Stimulated activated CD4-positive, alpha-beta T cell treated with anti-CD3 and anti-CD28 coated beads, TNF-alpha, amount 100 ng/mL, for 1 hour (primary cell): ENCODE data around the gene ARHGAP15.

Experiments
- DNase-seq, 3 donors: peaks; one replicate each; pipeline ENCODE4 v3.0.0-alpha.2; 2020; ENCODE audit warnings: low read depth in 3 of 3, low spot score in 1 of 3

ARHGAP15 gene

GRCh38 chr2:143680885-143681405 is 551.7 kb downstream of the ARHGAP15 start:
- DNase-seq = no peak

DNA sequence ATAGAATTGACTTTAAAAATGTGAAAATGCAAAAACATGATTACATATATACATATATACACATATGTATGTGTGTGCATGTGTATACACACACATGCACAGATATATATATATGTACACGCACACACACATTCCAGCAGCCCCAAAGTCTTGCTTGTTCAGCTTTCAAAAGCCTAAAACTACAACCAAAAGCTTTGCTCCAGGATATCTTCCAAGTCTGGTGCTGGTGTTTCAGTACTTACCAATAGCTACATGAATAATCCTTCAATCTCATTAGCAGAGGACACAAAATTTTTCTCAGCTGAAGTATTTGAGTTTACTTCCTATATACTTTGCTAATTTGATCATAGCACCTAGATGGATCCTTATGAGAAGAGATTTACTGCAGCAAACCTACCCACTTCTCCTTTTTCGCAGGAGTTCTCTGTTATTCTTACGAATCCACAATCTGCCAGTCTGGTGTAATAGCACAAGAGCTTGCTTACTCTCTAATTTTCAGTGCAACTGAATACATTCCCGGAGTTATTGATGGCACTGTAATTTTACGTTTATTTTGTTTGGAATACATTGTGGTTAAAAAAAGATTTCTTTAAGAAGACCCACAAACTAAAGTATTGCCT is 553.3 kb downstream of the ARHGAP15 start:
- DNase-seq = no peak

GRCh38 chr2:143683977-143684376 is 554.8 kb downstream of the ARHGAP15 start:
- no peak for DNase-seq

DNA sequence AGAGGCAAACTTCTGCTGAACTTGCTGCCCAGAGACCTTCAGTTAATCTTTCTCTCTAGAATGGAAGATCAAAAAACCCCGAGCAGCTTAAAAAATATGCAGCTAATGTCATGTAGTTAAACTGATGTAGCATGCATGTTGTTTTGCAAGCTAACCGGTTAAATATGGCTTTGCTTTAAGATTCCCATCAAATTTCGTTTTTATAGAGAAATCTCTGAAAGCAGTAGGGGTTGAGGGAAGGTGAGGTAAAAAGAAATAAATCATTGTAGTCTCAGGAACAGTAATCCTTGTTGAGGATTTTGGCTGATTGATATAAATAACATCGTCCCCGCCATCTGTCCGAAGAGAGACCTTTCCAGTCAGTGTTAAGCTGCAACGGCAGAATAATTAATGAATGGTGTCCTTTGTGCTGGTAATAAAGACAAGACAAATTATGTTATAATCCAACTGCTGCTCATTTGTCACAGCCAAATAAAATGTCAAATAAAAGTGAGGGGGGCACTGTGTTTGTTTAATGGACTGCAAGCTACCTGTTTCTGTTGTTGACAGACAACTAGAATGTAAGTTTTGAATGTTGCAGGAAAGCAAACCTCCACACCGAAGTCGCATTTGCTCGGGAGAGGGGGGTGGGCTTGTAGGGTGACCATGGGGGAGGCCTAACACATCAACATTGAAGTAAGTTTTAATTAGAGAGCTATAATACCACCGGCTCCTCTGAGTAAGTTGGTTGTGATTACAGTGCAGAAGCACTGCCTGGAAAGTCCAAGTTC is 555.5 kb downstream of the ARHGAP15 start:
- DNase-seq = no peak

DNA sequence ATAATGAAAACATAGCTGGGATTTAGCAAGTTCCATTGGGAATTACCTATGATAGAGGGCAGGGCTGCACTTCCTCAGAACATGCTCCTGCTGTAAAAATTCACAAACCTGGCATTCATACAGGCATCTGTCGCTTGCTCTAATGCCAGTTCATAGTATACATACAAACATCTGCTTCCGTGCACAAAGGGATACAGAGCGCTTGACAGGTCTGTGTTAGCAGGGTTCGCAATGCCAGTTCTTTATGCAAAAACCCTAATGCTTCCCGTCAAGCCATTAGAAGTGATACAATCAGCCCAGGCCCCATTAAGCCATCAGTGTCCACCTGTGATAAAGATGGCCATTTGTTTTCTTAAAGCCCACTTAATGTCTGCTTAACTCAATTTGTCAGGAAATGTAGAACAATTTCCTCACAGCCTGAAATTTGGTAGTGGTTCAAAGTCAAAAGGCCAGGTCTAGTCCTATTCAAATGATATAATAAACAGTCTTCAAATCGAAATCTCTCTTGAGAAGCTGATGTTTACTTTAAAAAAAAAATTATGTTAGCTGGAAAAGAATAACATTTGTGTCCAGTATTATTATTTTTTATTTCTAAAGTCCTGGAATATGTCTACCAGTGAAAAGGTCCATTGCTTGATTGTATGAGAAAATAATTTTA is 556.3 kb downstream of the ARHGAP15 start:
- no peak for DNase-seq

- DNase-seq = no peak
Observed at GRCh38 chr2:143686585-143687164, 557.5 kb downstream of the ARHGAP15 start.

- no peak for DNase-seq
Observed at GRCh38 chr2:143688248-143688647, 559.0 kb downstream of the ARHGAP15 start.

- DNase-seq = no peak
Observed at GRCh38 chr2:143688815-143689214, 559.6 kb downstream of the ARHGAP15 start.

- DNase-seq = no peak
Observed at GRCh38 chr2:143689541-143689940, 560.3 kb downstream of the ARHGAP15 start.

- DNase-seq = no peak
Observed at GRCh38 chr2:143690235-143690634, 561.0 kb downstream of the ARHGAP15 start.

- no peak for DNase-seq
Observed at GRCh38 chr2:143691121-143691520, 561.9 kb downstream of the ARHGAP15 start.

GRCh38 chr2:143692162-143692561 is 562.9 kb downstream of the ARHGAP15 start:
- DNase-seq = no peak

DNA sequence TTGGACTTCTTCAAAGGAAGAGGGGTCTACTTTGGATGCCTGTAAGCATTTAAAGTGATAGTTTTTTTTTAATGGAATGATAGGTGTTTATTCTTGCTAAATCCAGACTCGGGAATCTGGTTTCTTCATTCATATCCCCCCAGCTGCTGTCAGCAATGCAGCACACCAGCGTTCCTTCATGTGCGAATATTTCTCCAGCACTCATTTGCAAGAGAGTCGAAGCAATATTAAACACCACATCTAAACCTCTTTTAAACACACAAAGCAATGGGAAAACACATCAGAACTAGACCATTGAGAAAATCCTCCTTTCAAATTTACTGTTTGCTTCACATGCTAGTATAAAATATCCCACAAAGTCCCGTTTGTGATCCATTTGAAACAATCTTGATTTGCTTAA is 563.7 kb downstream of the ARHGAP15 start:
- no peak for DNase-seq

GRCh38 chr2:143694335-143694734 is 565.1 kb downstream of the ARHGAP15 start:
- no peak for DNase-seq

GRCh38 chr2:143696651-143697050 is 567.4 kb downstream of the ARHGAP15 start:
- no peak for DNase-seq

DNA sequence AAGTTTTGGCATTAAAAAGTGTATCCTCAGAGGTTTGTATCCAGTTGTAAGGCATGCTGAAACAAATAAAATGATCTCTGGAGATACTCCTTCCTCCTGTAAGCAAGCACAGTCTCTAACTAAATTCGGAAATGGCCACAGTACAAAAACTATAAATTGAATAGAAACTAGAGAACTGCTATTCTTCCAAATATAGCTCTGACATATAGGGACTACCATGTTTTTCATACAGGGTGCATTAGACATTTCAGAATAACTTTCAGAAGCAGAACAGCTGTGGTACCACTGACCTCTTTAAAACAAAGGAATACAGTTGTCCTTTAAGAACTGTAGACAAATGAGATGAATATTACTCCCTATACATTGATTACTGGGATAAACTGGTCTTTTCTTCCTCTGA is 568.5 kb downstream of the ARHGAP15 start:
- DNase-seq = no peak

DNA sequence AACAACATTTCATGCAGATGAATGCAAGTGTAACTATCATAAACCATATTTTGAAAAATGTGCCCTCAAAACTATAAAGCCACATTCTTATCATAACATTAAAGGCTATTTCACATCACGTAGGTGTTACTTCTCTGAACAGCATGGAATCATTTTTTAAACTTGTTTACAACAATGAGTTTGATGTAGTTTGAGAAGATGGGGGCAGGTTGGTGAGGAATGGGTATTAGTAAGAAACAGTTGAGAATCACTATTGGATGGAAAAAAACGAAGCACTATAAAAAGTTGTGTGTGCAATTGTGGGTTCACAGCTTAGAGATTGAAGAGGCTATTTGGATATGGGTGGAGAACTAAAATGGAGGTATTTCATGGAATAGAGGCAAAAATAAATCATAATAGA is 569.1 kb downstream of the ARHGAP15 start:
- no peak for DNase-seq

DNA sequence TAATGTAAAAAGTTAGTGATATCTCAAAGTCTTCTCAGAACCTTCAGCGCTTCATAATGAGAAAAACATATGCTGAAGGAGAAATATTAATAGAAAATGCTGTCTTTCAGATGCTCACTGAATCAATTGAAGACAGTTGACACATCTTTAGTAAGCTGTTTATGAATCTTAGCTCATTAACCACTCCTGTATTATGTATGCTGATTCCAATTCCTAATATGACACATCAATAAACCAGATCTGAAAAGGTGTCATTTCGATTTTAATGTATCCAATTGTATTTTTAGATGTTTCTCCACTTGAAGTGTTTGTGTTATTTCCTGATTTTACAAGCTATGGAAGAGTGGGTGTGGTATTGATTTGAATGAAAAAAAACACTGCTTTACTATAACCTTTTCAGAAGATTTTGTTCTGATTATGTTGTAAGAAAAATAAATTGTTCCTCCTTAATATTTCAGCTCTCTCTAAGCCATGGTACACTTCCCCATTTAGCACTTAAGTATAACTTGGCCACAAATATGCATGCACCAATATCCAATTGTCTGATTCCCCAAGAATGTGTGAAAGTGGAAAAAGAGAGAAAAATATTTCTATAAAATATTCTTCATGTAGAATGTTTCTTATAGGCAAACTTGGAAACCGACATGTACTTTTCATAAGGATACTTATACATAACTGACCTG is 569.8 kb downstream of the ARHGAP15 start:
- DNase-seq = no peak

DNA sequence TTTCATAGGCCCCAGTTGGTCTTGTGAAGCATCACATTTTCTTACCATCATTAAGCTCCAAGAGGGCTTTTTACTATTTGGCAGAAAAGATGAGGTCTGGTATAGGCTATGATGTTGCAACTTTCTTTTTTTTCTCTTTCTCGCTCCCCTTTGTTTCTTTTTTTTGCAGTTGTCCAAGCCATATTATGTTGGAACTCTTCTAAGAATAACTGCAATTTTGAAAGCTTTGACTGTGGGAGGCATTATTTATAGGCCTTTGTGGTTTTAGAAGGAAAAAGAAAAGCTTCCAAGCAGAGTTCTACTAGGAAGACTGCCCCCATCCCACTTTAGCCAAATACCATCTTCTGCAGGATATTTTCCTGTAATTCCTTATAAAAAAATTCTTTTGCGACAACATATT is 571.6 kb downstream of the ARHGAP15 start:
- DNase-seq = no peak

GRCh38 chr2:143701785-143702184 is 572.6 kb downstream of the ARHGAP15 start:
- DNase-seq = no peak

DNA sequence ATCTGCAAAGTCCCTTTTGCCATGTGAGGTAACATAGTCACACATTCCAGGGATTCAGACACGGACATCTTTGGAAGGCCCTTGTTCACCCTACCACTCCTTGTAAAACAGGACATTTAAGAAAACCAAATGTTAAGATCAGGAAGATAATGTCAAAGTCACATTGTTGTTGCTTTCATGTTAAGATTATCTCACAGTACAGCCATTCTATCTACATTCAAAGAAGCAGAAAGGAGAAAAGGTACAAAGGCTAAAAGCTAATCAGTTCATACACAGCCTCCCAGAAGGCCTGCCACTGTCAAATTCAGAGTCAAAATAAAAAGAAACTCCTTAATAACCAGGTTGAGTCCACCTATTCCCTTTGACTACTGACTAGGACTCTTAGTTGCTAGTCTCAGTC is 573.7 kb downstream of the ARHGAP15 start:
- DNase-seq = no peak
